PC-3 (cell line): Measurements from ENCODE around the gene SPTAN1. TPM values are rescaled to one million over a fixed set of nuclear protein-coding genes. Genes with fewer than 3 reads are reported as not detected.

ENCODE experiments used
- ATAC-seq: fragments of 200-7000 bp; cut with Tn5 transposase; 2 replicates; pipeline ENCODE4 v1.9.1; 2020; ENCODE audit warnings: mild to moderate bottlenecking, moderate library complexity
- BruUV-seq: library from RNA; stranded (reverse); fragments of 400-500 nt; replicated peaks from 2 replicates; lab custom pipeline; 2021; lab: Mats Ljungman, UMichigan
- CTCF ChIA-PET: fragments of 300-600 bp; sonication (Branson Sonifier 250); formaldehyde crosslinking; loops from one replicate; lab custom pipeline; 2022; ENCODE audit warnings: antibody characterized with exemption; lab: Charles Lee
- POLR2A ChIA-PET: fragments of 300-600 bp; sonication (Branson Sonifier 250); formaldehyde crosslinking; loops from one replicate; lab custom pipeline; 2022; ENCODE audit warnings: antibody characterized with exemption; ENCODE audit not compliant: unreplicated experiment; lab: Charles Lee
- DNase-seq: peaks from one replicate; pipeline ENCODE4 v3.0.0-alpha.2; 2015
- H2AFZ ChIP-seq: fragments of 300-600 bp; sonication (generic); 2 replicates; pipeline ENCODE4 v1.6.0; 2016; ENCODE audit warnings: antibody characterized with exemption, low read length
- H3F3A ChIP-seq: fragments of 300-600 bp; sonication (generic); one replicate; pipeline ENCODE4 v1.6.0; 2017; ENCODE audit warnings: antibody characterized with exemption, low read length, control low read depth, mild to moderate bottlenecking; ENCODE audit not compliant: unreplicated experiment
- H3K27ac ChIP-seq: fragments of 300-600 bp; sonication (generic); 2 replicates; pipeline ENCODE4 v1.5.1; 2016; ENCODE audit warnings: mild to moderate bottlenecking, low read length
- H3K27me3 ChIP-seq: fragments of 300-600 bp; sonication (generic); 2 replicates; pipeline ENCODE4 v1.6.1; 2016; ENCODE audit warnings: low read length, mixed read lengths
- H3K36me3 ChIP-seq: fragments of 300-600 bp; sonication (generic); 2 replicates; pipeline ENCODE4 v1.6.1; 2016; ENCODE audit warnings: low read depth, mixed run types, low read length, mixed read lengths
- H3K4me1 ChIP-seq: fragments of 300-600 bp; sonication (generic); 2 replicates; pipeline ENCODE4 v1.5.1; 2016; ENCODE audit warnings: low read length; ENCODE audit not compliant: insufficient read depth
- H3K4me2 ChIP-seq: fragments of 300-600 bp; sonication (generic); 2 replicates; pipeline ENCODE4 v1.6.0; 2016; ENCODE audit warnings: low read length
- H3K4me3 ChIP-seq: fragments of 300-600 bp; sonication (generic); 2 replicates; pipeline ENCODE4 v1.5.1; 2016; ENCODE audit warnings: mild to moderate bottlenecking, low read length, mixed read lengths
- H3K79me2 ChIP-seq: fragments of 300-600 bp; sonication (generic); 2 replicates; pipeline ENCODE4 v1.6.1; 2017; ENCODE audit warnings: low read length, mixed read lengths
- H3K9ac ChIP-seq: fragments of 300-600 bp; sonication (generic); 2 replicates; pipeline ENCODE4 v1.6.0; 2016; ENCODE audit warnings: mild to moderate bottlenecking, low read length
- H3K9me2 ChIP-seq: fragments of 300-600 bp; sonication (generic); replicated peaks from 2 replicates; pipeline ENCODE4 v1.6.1; 2016; ENCODE audit warnings: mixed run types, low read length, mixed read lengths
- H3K9me3 ChIP-seq: fragments of 300-600 bp; sonication (generic); 2 replicates; pipeline ENCODE4 v1.6.1; 2016; ENCODE audit warnings: low read length, mixed read lengths
- H4K20me1 ChIP-seq: fragments of 300-600 bp; sonication (generic); 2 replicates; pipeline ENCODE4 v1.6.1; 2016; ENCODE audit warnings: low read length, mixed read lengths
- EZH2 ChIP-seq: fragments of 300-600 bp; sonication (generic); IDR thresholded peaks from one replicate; pipeline ENCODE4 v1.6.1; 2017; ENCODE audit warnings: antibody characterized with exemption, mild to moderate bottlenecking, low read length; ENCODE audit not compliant: unreplicated experiment
- EZH2phosphoT487 ChIP-seq: fragments of 300-600 bp; sonication (generic); IDR thresholded peaks from 2 replicates; pipeline ENCODE4 v1.6.1; 2018; ENCODE audit warnings: mild to moderate bottlenecking, antibody characterized with exemption, low read length, borderline replicate concordance
- intact Hi-C: fragments of 100-400 bp; cut with micrococcal nuclease; formaldehyde crosslinking; loops from 2 replicates; pipeline ENCODE4 v1.9.0; 2023
- total RNA-seq: library from RNA; depleted of rRNA; stranded (reverse); fragments of >200 nt; gene quantifications from 2 replicates; pipeline ENCODE4 v1.2.3, GENCODE V29; 2014
- TF ChIP-seq, protein P1 (sequence below): fragments of 300-600 bp; sonication (generic); conservative IDR thresholded peaks from 2 replicates; pipeline ENCODE4 v1.5.1; 2017; ENCODE audit warnings: antibody characterized with exemption, low read depth, mild to moderate bottlenecking, low read length

The SPTAN1 gene
- total RNA-seq, 1 experiment from 2014 or later = 221 TPM

DNA sequence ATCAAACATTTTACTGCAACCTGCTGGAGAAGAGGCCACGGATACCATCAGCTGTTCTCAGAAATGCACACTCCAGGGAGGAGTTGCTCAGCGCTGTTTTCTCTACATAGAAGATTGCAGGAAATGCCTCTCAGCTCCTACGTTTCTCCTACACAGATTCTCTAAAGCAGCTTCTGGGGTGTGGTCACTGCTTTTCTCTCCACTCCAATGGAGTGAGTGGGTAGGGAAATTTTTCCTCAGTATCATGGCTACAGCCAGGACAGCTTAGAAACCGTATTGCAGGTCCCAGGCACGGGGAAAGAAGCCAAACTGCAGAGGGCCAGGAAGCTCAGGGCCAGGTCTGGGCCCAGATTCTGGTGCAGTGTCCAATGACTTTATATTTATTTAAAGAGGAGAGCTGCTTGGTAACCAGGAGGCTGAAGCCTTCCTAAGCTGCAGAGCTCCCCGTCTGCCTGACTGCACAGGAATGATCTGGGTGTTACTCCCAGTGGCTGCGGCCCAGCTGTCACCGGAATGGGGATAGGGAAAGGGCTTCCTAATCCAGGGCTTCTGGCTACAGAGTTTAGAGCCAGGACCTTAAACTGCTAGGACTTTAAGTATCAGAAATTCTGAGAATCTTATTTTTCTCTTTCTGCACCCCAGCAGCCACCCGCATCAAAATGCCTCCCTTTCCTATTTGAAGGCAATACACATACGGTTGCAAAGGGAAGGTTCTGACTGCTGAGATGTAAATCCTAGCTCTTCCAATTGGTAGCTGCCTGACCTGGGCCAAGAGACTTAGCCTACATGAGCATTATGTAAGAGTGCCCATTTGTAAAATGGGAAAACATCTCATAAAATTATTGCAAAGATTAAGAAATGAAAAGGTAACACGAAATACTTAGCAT is 1.4 kb upstream of the SPTAN1 start:
- BruUV-seq = no TSS peak
- Histone ChIP-seq H4K20me1 (peaks cover 21% of the 10 kb centered on the region), H3K9ac (peak overlapping the region; percentile 55), H3K4me2 (peak overlapping the region; percentile 82), H3K79me2 (peaks cover 36% of the 10 kb centered on the region), H2AFZ (peak overlapping the region; percentile 62; the same call in 1 of the 2 replicates), H3K4me3 (peak overlapping the region; percentile 70), H3K9me3 (no peaks in the 10 kb centered on the region), H3K27me3 (no peaks in the 10 kb centered on the region), H3F3A (peaks cover 7% of the 10 kb centered on the region), H3K4me1 (peaks cover 31% of the 10 kb centered on the region), H3K27ac (peak overlapping the region; percentile 20; the same call in 1 of the 2 replicates), H3K36me3 (no peaks in the 10 kb centered on the region), H3K9me2 (no peaks in the 10 kb centered on the region)
- ATAC-seq = 0 out of 2 replicates have a peak, but pooled peaks have one; percentile 1
- DNase-seq = no peak
- intact Hi-C loops = loop anchor here (10.0 kb wide), 1 partner anchor 46 kb away; the partner anchor contains the start of gene GLE1
- POLR2A ChIA-PET = interaction anchor here (0.6 kb wide), 1 partner anchor 421 kb away, joined by 3 read pairs; no protein-coding TSS in a partner anchor
- TF ChIP-seq EZH2 (no peak), EZH2phosphoT487 (no peak)
- TF ChIP-seq, protein P1, sequence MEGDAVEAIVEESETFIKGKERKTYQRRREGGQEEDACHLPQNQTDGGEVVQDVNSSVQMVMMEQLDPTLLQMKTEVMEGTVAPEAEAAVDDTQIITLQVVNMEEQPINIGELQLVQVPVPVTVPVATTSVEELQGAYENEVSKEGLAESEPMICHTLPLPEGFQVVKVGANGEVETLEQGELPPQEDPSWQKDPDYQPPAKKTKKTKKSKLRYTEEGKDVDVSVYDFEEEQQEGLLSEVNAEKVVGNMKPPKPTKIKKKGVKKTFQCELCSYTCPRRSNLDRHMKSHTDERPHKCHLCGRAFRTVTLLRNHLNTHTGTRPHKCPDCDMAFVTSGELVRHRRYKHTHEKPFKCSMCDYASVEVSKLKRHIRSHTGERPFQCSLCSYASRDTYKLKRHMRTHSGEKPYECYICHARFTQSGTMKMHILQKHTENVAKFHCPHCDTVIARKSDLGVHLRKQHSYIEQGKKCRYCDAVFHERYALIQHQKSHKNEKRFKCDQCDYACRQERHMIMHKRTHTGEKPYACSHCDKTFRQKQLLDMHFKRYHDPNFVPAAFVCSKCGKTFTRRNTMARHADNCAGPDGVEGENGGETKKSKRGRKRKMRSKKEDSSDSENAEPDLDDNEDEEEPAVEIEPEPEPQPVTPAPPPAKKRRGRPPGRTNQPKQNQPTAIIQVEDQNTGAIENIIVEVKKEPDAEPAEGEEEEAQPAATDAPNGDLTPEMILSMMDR = no peak
- CTCF ChIA-PET = no interaction called here

DNA sequence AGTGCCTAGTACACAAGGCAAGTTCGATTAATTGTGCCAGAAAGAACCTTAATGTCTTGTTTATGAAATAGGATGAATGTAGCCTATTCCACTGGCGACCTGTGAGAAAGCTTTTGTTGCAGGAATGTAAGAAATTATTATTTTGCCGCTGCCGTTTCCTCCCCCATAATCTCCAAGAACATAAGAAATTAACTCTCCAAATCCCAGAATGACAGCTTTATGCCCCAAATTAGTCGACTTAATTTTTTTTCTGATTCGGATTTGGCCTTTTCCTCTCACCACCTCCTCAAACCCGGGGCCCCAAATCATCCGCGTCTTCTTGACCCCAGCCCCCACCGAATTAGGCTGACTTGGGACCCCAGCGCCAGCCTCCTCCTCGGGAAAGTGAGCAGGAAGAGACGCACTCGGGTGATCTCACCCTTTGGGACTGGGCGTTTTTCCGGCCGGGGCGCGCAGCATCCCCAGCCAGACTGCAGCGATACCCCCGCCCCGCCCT is 682 bp upstream of the SPTAN1 start:
- TSS peak; percentile 87 for BruUV-seq
- intact Hi-C loops = loop anchor here (10.0 kb wide), 1 partner anchor 47 kb away; the partner anchor contains the start of gene GLE1
- DNase-seq (peak; percentile 73), ATAC-seq (peak; percentile 62)
- H3K9me3 ChIP-seq = no peaks in the 10 kb centered on the region
- peak overlapping the region; percentile 20 for H3K27ac ChIP-seq
- H3K4me1 ChIP-seq = peaks cover 37% of the 10 kb centered on the region
- CTCF ChIA-PET = interaction anchor here (0.6 kb wide), 1 partner anchor 449 kb away, joined by 3 read pairs; no protein-coding TSS in a partner anchor
- H3K36me3 ChIP-seq = no peaks in the 10 kb centered on the region
- H2AFZ ChIP-seq = peak overlapping the region; percentile 62
- H4K20me1 ChIP-seq = peaks cover 24% of the 10 kb centered on the region
- H3K4me2 ChIP-seq = peak overlapping the region; percentile 82
- H3K9ac ChIP-seq = peak overlapping the region; percentile 55
- H3K27me3 ChIP-seq = no peaks in the 10 kb centered on the region
- H3K9me2 ChIP-seq = no peaks in the 10 kb centered on the region
- peaks cover 7% of the 10 kb centered on the region for H3F3A ChIP-seq
- POLR2A ChIA-PET = interaction anchor here (0.6 kb wide), 3 partner anchors 19 to 420 kb away, joined by 3 to 9 read pairs (median 6); no protein-coding TSS in a partner anchor
- H3K4me3 ChIP-seq = peak overlapping the region; percentile 70
- peaks cover 43% of the 10 kb centered on the region for H3K79me2 ChIP-seq
- no peak for TF ChIP-seq EZH2
- no peak for TF ChIP-seq EZH2phosphoT487
- TF ChIP-seq, protein P1 = no peak
